22Rv1 (cell line): ENCODE data around the gene HOXA3.

Source experiments
- CTCF ChIP-seq: fragments of 450-650 bp; IDR thresholded peaks from 2 replicates; pipeline ENCODE4 v1.5.1; 2017; ENCODE audit warnings: mild to moderate bottlenecking
- ZFX ChIP-seq: fragments of 450-650 bp; IDR thresholded peaks from 2 replicates; pipeline ENCODE4 v1.6.1; 2017; ENCODE audit warnings: antibody characterized with exemption, borderline replicate concordance

GRCh38 chr7:27170426-27171324 lies 18.3 kb upstream of the HOXA3 start:
- TF ChIP-seq CTCF (no peak), ZFX (no peak)
